Measurements from ENCODE around the gene ALG14. TPM values are rescaled to one million over a fixed set of nuclear protein-coding genes. Genes with fewer than 3 reads are reported as not detected.

The ALG14 gene
- total RNA-seq, 1 experiment from 2014 or later, result 2.8 TPM

DNA sequence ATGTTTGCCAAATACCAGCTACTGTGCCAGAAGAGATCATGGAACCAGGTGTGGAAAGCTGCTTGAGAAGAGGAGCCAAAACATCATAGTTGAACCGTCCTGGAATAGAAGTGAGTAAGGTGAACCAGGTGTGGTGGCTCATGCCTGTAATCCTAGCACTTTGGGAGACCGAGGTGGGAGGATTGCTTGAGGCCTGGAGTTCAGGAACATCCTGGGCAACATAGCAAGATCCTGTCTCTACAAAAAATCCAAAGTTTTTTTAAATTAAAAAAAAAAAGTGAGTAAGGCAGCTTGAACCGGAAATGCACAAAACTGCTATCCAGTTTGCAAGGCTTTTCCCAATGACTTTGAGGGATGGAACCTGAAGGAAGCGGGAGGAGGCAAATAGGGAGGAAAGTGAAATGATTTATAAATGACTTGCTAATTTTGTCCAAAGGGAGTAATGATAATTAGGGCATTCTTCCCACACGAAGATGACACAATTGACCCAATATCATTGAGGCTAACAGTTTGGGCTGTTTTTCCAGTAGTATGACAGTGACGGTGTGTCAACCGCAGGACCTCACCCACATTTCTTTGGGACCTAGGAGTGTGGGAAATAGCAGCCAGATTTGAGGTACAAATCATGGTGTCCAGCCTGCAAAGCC is 144.3 kb downstream of the ALG14 start:
- no peak for DNase-seq (ENCODE audit: low read depth)

DNA sequence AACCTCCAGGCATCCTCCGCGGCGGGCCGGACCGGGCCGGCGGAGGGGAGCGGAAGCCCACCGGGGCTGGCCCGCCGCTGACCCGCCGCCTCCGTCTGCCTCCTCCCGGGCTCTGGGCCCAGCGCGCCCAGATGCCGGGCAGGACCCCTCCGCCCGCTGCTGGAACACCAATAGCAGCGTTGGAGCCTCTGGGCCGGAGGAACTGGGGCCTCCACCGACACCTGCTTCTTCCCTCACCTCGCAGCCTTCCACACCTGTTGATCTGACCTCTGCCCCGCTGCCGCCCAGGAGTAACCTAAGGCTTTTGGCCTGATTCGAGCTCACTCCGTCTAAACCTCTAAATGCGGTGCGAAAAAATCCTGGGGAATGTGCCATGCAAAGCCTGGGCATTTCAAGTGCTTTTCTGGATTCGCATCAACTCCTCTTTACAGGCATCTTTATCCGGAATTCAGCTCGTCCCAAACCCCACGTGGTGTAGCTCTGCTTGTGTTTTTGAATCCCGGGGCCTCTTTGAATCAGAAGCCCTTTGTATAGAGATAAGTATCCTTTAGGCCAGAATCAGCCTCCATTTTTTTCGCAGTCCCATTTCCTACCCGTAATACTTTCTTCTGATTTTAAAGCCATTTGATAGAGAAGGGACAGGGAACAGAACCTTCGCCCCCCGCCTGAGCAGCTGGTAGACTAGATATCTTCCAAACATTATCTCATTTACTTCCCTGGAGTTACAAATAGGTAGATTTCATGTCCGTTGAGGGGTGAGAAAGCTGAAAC is 145.2 kb downstream of the ALG14 start:
- peak; percentile 72 for DNase-seq (ENCODE audit: low read depth)

DNA sequence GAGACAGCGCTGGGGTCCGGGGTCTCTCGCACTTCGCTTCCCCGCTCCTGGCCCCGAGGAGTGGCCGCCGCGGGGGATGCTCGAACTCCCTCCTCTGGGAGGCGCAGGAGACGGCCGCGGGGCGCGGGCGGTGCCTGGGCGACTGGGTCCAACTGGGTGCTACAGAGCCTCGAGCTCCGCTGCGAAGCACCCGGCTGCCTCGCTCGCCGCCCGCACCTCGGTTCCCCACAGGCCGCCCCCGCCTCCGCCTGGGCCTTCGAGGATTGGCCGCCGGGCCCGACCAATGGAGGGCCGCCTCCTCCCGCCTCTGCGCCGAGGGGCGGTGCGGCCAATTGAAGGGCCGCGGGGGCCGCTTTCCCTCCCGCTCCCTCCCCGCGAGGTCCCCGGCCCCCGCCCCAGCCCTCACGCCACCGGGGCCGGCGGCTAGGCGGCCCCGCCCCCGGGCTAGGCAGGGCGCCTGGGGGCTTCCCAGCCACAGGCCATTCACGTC is 145.8 kb downstream of the ALG14 start, which contains the start of gene CNN3:
Gene CNN3 (minus strand): TSS at position 196 of the 490 bp plus-strand sequence. CDS start 216 bp downstream, outside the sequence.
- DNase-seq (ENCODE audit: low read depth), result peak; percentile 99

DNA sequence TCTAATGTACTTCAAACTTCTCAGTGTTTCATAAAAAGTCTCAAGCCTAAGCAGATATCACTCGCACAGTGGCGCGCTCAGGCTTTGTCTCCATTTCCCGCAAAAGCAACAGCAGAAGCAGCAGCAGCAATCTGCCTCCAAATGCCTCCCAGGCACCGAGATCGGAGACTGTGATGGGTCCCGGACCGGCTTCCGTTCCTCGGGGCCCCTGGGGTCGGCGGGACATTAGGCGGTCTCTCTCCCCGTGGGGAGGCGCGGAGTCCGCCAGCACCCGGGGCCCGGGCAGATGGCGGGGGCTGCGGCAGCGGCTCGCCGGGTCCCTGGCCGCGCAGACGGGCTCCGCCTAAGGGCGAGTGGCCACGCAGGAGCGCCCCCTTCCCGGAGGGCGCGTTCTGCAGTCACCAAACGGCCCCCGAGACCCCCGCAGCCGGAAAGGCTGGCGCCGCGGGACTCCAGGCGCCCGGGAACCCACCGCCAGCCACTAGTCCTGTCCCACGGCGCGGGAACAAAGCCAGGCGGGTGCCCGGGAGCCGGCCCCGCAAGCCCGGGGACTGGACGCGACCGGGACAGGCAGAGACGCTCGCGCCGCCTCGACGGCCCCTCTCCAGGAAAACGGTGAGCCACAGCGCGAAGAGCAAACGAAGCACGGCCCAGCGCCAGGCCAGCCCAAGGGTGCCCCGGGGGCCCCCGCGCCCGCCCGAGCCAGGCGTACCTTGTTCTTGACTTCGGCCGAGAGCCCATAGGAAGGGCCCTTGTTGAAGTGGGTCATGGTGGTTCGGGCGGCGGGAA is 146.4 kb downstream of the ALG14 start:
- peak; percentile 80 for DNase-seq (ENCODE audit: low read depth)

DNA sequence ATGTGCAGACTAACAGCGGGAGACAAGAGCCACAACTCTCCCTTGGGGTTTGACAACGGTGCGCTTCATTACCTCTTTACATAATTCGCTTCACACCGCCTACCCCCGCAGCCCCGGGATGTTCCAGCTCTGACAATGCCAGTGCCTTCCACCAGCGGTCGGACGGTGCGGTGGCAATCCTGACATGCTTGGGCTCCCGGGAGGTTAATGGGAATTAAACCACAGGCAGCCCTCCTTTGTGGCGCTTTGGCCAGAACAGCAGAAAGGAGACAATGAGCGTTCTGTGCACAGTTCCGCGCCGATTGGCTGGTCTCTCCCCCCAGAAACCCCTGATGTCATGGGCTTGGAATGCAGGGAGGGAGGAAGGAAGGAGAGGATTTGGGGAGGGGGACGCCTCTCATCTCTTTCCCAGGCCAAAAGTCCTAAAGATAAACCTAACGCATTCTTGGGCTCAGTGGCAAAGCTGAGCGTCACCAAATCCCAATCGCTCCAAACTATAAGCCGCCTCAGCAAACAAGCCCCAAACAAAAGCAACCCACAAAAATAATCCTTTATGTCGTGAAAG is 147.1 kb downstream of the ALG14 start:
- peak; percentile 98 for DNase-seq (ENCODE audit: low read depth)

DNA sequence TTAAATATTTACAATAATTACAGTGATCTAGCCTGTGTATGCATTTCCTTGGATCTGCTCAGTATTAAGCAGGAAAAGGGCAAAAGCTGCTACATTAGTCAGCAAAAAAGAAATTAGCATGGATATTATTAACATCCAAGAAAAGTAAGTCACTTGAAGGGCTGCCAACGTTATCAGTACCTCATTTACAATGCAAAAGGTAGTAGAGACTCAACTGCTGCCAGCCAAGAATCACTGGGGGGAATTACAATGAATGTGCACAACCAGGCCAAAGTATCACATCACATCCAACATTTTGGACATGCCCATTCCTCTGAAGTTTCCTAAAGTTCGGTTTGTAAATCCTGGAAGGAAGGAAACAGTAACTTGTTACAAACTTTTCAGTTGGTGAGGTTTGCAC is 147.7 kb downstream of the ALG14 start:
- DNase-seq (ENCODE audit: low read depth), result peak; percentile 45

Other genes starting within 250 kb of the ALG14 start
- 447 and 452 TPM in 2 replicates for gene CNN3, start 145.8 kb downstream of the ALG14 start, total RNA-seq (2014; rRNA removed; shearing (Covaris generic))
- 5.7 and 7.6 TPM in 2 replicates for gene TLCD4, start 44.4 kb upstream of the ALG14 start, total RNA-seq (2014; rRNA removed; shearing (Covaris generic))
- 23.0 and 40.3 TPM in 2 replicates for gene RWDD3, start 161.3 kb upstream of the ALG14 start, total RNA-seq (2014; rRNA removed; shearing (Covaris generic))

Data from Daoy (cell line).